ENCODE measurements around the gene PAH. TPM values are rescaled to one million over a fixed set of nuclear protein-coding genes. Genes with fewer than 3 reads are reported as not detected.

The PAH gene
- total and polyA plus RNA-seq, 2 donors (not counting 3 experiments of a cell fraction or from before 2014, with no cell fraction given) = not detected

DNA sequence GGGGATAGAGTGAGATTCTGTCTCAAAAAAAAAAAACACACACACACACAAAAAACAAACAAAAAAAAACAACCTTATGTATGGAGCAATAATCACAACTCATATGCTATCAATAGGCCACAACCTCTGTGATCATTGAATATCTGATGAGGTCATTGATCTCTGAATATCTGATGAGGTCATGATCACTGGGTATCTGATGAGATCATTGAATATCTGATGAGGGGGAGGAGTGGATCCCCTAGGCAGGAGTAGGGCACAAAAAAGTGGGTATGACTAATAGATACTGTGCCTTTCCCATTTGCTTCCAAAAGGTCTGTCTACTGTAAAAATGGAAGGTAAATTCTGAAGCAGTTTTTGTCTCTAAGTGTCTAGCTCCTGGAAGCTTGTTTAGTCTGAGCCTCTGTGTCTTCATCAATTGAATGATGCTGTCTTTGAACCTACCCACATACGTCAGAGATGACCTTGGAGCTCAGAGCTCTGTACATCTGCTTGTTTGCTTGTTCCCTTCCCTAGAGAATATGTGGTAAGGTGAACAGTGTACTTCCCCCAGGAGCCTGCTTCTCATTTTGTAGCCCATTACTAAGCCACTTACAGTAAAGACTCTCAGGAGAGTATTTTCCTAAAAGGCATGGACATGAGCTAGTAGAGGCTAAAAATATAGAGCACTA lies 13.6 kb downstream of the PAH start:
- Histone ChIP-seq H2AFZ (ENCODE audit: low read depth, low read length) (no peak overlapping the region), H3K27ac (ENCODE audit: insufficient read depth, low read depth, low read length) (no peak overlapping the region), H3K79me2 (ENCODE audit: control insufficient read depth, insufficient read depth, low read length) (no peaks in the 10 kb centered on the region), H3K27me3 (ENCODE audit: control insufficient read depth in 2 of 2, insufficient read depth in 2 of 2, low read length in 2 of 2) (no peaks in the 10 kb centered on the region), H3K9me3 (replicated peaks; ENCODE audit: control insufficient read depth, insufficient read depth, low read length) (no peaks in the 10 kb centered on the region), H4K20me1 (replicated peaks; ENCODE audit: control insufficient read depth, extremely low read depth, insufficient read depth, low read length) (no peaks in the 10 kb centered on the region), H3K4me2 (ENCODE audit: insufficient read depth, low read length) (no peak overlapping the region), H3K4me1 (ENCODE audit: control insufficient read depth, extremely low read depth, insufficient read depth, low read length) (no peaks in the 10 kb centered on the region), H3K4me3 (replicated peaks in 1 of 3; ENCODE audit: insufficient read depth in 1 of 3, low read depth in 1 of 3, low read length in 3 of 3) (no peak overlapping the region), H3K9ac (replicated peaks; ENCODE audit: extremely low read depth, insufficient read depth, low read length) (no peak overlapping the region), H3K36me3 (ENCODE audit: control insufficient read depth in 2 of 2, extremely low read depth in 1 of 2, insufficient read depth in 2 of 2, low read length in 2 of 2) (no peaks in the 10 kb centered on the region), H3K9me1 (replicated peaks; ENCODE audit: control insufficient read depth, extremely low read depth, insufficient read depth, low read length) (no peaks in the 10 kb centered on the region)
- no peak for DNase-seq (ENCODE audit: low read depth, low spot score)
- BruUV-seq (replicated peaks) = no TSS peak
- intact Hi-C loops (cut with micrococcal nuclease) = no loop called here
- ChIA-PET CTCF (no interaction called here), POLR2A (no interaction called here)
- no peak for FAIRE-seq
- dilution Hi-C loops (cut with MboI; ENCODE audit: extremely low pct_ligation_motif_present, low sequenced_read_pairs) = no loop called here
- no peak for TF ChIP-seq EZH2 (IDR thresholded peaks at IDR 0.05; ENCODE audit: borderline replicate concordance, low read depth, low read length, severe bottlenecking)
- peak; percentile 36 for TF ChIP-seq JUN (IDR thresholded peaks at IDR 0.05; ENCODE audit: borderline replicate concordance, insufficient read depth, insufficient read length, low read depth)

- Histone ChIP-seq H3K9me3 (replicated peaks; ENCODE audit: control insufficient read depth, insufficient read depth, low read length) (no peaks in the 10 kb centered on the region), H3K4me3 (replicated peaks in 1 of 3; ENCODE audit: insufficient read depth in 1 of 3, low read depth in 1 of 3, low read length in 3 of 3) (no peak overlapping the region), H3K27me3 (ENCODE audit: control insufficient read depth in 2 of 2, insufficient read depth in 2 of 2, low read length in 2 of 2) (no peaks in the 10 kb centered on the region), H4K20me1 (replicated peaks; ENCODE audit: control insufficient read depth, extremely low read depth, insufficient read depth, low read length) (no peaks in the 10 kb centered on the region), H3K27ac (ENCODE audit: insufficient read depth, low read depth, low read length) (no peak overlapping the region), H3K9me1 (replicated peaks; ENCODE audit: control insufficient read depth, extremely low read depth, insufficient read depth, low read length) (no peaks in the 10 kb centered on the region), H3K9ac (replicated peaks; ENCODE audit: extremely low read depth, insufficient read depth, low read length) (no peak overlapping the region), H3K4me1 (ENCODE audit: control insufficient read depth, extremely low read depth, insufficient read depth, low read length) (no peaks in the 10 kb centered on the region), H3K36me3 (ENCODE audit: control insufficient read depth in 2 of 2, extremely low read depth in 1 of 2, insufficient read depth in 2 of 2, low read length in 2 of 2) (no peaks in the 10 kb centered on the region), H3K79me2 (ENCODE audit: control insufficient read depth, insufficient read depth, low read length) (no peaks in the 10 kb centered on the region), H2AFZ (ENCODE audit: low read depth, low read length) (no peak overlapping the region), H3K4me2 (ENCODE audit: insufficient read depth, low read length) (no peak overlapping the region)
- DNase-seq (ENCODE audit: low read depth, low spot score) = no peak
- no TSS peak for BruUV-seq (replicated peaks)
- POLR2A ChIA-PET = no interaction called here
- FAIRE-seq = no peak
- CTCF ChIA-PET = no interaction called here
- dilution Hi-C loops (cut with MboI; ENCODE audit: extremely low pct_ligation_motif_present, low sequenced_read_pairs) = no loop called here
- intact Hi-C loops (cut with micrococcal nuclease) = no loop called here
- no peak for TF ChIP-seq MYC (IDR thresholded peaks at IDR 0.05; ENCODE audit: low read depth, low read length)
- TF ChIP-seq, protein P1, sequence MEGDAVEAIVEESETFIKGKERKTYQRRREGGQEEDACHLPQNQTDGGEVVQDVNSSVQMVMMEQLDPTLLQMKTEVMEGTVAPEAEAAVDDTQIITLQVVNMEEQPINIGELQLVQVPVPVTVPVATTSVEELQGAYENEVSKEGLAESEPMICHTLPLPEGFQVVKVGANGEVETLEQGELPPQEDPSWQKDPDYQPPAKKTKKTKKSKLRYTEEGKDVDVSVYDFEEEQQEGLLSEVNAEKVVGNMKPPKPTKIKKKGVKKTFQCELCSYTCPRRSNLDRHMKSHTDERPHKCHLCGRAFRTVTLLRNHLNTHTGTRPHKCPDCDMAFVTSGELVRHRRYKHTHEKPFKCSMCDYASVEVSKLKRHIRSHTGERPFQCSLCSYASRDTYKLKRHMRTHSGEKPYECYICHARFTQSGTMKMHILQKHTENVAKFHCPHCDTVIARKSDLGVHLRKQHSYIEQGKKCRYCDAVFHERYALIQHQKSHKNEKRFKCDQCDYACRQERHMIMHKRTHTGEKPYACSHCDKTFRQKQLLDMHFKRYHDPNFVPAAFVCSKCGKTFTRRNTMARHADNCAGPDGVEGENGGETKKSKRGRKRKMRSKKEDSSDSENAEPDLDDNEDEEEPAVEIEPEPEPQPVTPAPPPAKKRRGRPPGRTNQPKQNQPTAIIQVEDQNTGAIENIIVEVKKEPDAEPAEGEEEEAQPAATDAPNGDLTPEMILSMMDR (IDR thresholded peaks at IDR 0.05; ENCODE audit: extremely low read depth in 1 of 2, insufficient read depth in 1 of 2, low read depth in 1 of 2, low read length in 2 of 2) = no peak
- no peak for TF ChIP-seq POLR2AphosphoS5 (IDR thresholded peaks at IDR 0.05; ENCODE audit: insufficient read depth, low read depth, low read length)
- TF ChIP-seq EZH2 (IDR thresholded peaks at IDR 0.05; ENCODE audit: borderline replicate concordance, low read depth, low read length, severe bottlenecking) = no peak
- TF ChIP-seq GATA2 (IDR thresholded peaks at IDR 0.05; ENCODE audit: insufficient read depth, insufficient read length, low read depth, low read length) = no peak
- TF ChIP-seq JUN (IDR thresholded peaks at IDR 0.05; ENCODE audit: borderline replicate concordance, insufficient read depth, insufficient read length, low read depth) = no peak
- no peak for TF ChIP-seq FOS (IDR thresholded peaks at IDR 0.05; ENCODE audit: borderline replicate concordance, insufficient read depth, low read length)
- no peak for TF ChIP-seq MAX (IDR thresholded peaks at IDR 0.05; ENCODE audit: insufficient read depth, insufficient read length)
- no peak for TF ChIP-seq POLR2A (IDR thresholded peaks at IDR 0.05; ENCODE audit: low read depth, low read length)
Measured at GRCh38 chr12:102902093-102902492, 15.0 kb downstream of the PAH start.

Measured in endothelial cell of umbilical vein (primary cell).